Peyer's patch (tissue), 4 donors: Measurements from ENCODE around the gene MYH7. TPM values are rescaled to one million over a fixed set of nuclear protein-coding genes. Genes with fewer than 3 reads are reported as not detected.
"Not testable (repeated sequence)": the region's sequence is repeated elsewhere in the genome, so short reads cannot be mapped to it uniquely, and the experiment has no call there.

ENCODE experiments used
- DNase-seq, 3 donors: peaks; one replicate each; pipeline ENCODE4 v3.0.0-alpha.2; 2017 to 2019
- H3K27ac ChIP-seq, 4 donors: fragments of 200-600 bp; sonication (generic); one replicate each; pipeline ENCODE4 v1.5.1; 2016 to 2019
- H3K27me3 ChIP-seq, 2 donors: fragments of 200-600 bp; sonication (generic); one replicate each; pipeline ENCODE4 v1.5.1; 2019
- H3K36me3 ChIP-seq, 3 donors: fragments of 200-600 bp; sonication (generic); one replicate each; pipeline ENCODE4 v1.5.1; 2016 to 2019
- H3K4me1 ChIP-seq, 4 donors: fragments of 200-600 bp; sonication (generic); one replicate each; pipeline ENCODE4 v1.5.1; 2016 to 2019
- H3K4me3 ChIP-seq, 4 donors: fragments of 200-600 bp; sonication (generic); 1 replicate in 3 of 4; 2 replicates in 1 of 4; pipeline ENCODE4 v1.5.1; 2016 to 2019; ENCODE audit warnings: mild to moderate bottlenecking in 1 of 4
- H3K9me3 ChIP-seq, 4 donors: fragments of 200-600 bp; sonication (generic); one replicate each; pipeline ENCODE4 v1.5.1; 2016 to 2019; ENCODE audit warnings: mild to moderate bottlenecking in 1 of 4
- CTCF ChIP-seq, 6 experiments: fragments of 450-650 bp in 4 of 6; fragments of 200-600 bp in 2 of 6; sonication (generic) in 1 of 6; IDR thresholded peaks; one replicate each; pipeline ENCODE4 v1.5.1; 2017 to 2019; ENCODE audit warnings: antibody characterized with exemption in 6 of 6, mild to moderate bottlenecking in 3 of 6, moderate library complexity in 1 of 6
- POLR2A ChIP-seq, 2 donors: fragments of 450-650 bp; IDR thresholded peaks; one replicate each; pipeline ENCODE4 v1.5.1; 2017; ENCODE audit warnings: antibody characterized with exemption in 2 of 2, mild to moderate bottlenecking in 2 of 2, moderate library complexity in 2 of 2
- total RNA-seq, 4 donors: library from RNA; depleted of rRNA; stranded (reverse); fragments of >200 nt; gene quantifications; one replicate each; pipeline ENCODE4 v1.1.0, GENCODE V29; 2016

Gene MYH7
- total RNA-seq, 4 donors from 2014 or later = 0.18 to 0.40 (median 0.19) TPM; not detected in 1

- Histone ChIP-seq H3K27me3 (no peaks in the 10 kb centered on the region), H3K27ac (no peak overlapping the region), H3K4me1 (no peaks in the 10 kb centered on the region), H3K36me3 (no peaks in the 10 kb centered on the region), H3K9me3 (no peaks in the 10 kb centered on the region), H3K4me3 (no peak overlapping the region)
- DNase-seq = no peak
- no peak for TF ChIP-seq CTCF (IDR thresholded peaks at IDR 0.05)
Measured at GRCh38 chr14:23421594-23421993, 13.9 kb downstream of the MYH7 start.

GRCh38 chr14:23419646-23420045, 15.8 kb downstream of the MYH7 start:
- not testable (repeated sequence) for H3K9me3 ChIP-seq, H3K27ac ChIP-seq, H3K36me3 ChIP-seq, H3K4me1 ChIP-seq, H3K4me3 ChIP-seq, H3K27me3 ChIP-seq, DNase-seq

- Histone ChIP-seq H3K4me1 (no peaks in the 10 kb centered on the region), H3K27ac (no peak overlapping the region), H3K4me3 (no peak overlapping the region), H3K36me3 (no peaks in the 10 kb centered on the region), H3K27me3 (no peaks in the 10 kb centered on the region), H3K9me3 (no peaks in the 10 kb centered on the region)
- TF ChIP-seq CTCF (IDR thresholded peaks at IDR 0.05) = no peak
- DNase-seq = no peak
Measured at GRCh38 chr14:23418021-23418420, 17.4 kb downstream of the MYH7 start.

GRCh38 chr14:23417269-23417668, 18.2 kb downstream of the MYH7 start:
- H3K4me3 ChIP-seq, DNase-seq, H3K27me3 ChIP-seq, H3K4me1 ChIP-seq, H3K9me3 ChIP-seq, H3K27ac ChIP-seq, H3K36me3 ChIP-seq: not testable (repeated sequence)

- no peaks in the 10 kb centered on the region for H3K4me1 ChIP-seq
- no peaks in the 10 kb centered on the region for H3K27me3 ChIP-seq
- no peak for DNase-seq
- H3K36me3 ChIP-seq = no peaks in the 10 kb centered on the region
- H3K9me3 ChIP-seq = no peaks in the 10 kb centered on the region
- no peak overlapping the region for H3K27ac ChIP-seq
- H3K4me3 ChIP-seq = no peak overlapping the region
- TF ChIP-seq POLR2A (IDR thresholded peaks at IDR 0.05) (no peak), CTCF (IDR thresholded peaks at IDR 0.05) (no peak)
Measured at GRCh38 chr14:23416801-23417200, 18.7 kb downstream of the MYH7 start.

- Histone ChIP-seq H3K36me3 (no peaks in the 10 kb centered on the region), H3K27ac (no peak overlapping the region), H3K9me3 (no peaks in the 10 kb centered on the region), H3K4me3 (no peak overlapping the region), H3K27me3 (no peaks in the 10 kb centered on the region), H3K4me1 (no peaks in the 10 kb centered on the region)
- no peak for DNase-seq
- TF ChIP-seq POLR2A (IDR thresholded peaks at IDR 0.05) (no peak), CTCF (IDR thresholded peaks at IDR 0.05) (no peak)
Measured at GRCh38 chr14:23415821-23416778, 19.4 kb downstream of the MYH7 start.
